ENCODE data around the gene MAS1. TPM values are rescaled to one million over a fixed set of nuclear protein-coding genes. Genes with fewer than 3 reads are reported as not detected.
"Not testable (repeated sequence)": the region's sequence is repeated elsewhere in the genome, so short reads cannot be mapped to it uniquely, and the experiment has no call there.

The MAS1 gene
- total and polyA plus RNA-seq, 2 experiments from 2014 or later, result 0.03 TPM; not detected in 1

DNA sequence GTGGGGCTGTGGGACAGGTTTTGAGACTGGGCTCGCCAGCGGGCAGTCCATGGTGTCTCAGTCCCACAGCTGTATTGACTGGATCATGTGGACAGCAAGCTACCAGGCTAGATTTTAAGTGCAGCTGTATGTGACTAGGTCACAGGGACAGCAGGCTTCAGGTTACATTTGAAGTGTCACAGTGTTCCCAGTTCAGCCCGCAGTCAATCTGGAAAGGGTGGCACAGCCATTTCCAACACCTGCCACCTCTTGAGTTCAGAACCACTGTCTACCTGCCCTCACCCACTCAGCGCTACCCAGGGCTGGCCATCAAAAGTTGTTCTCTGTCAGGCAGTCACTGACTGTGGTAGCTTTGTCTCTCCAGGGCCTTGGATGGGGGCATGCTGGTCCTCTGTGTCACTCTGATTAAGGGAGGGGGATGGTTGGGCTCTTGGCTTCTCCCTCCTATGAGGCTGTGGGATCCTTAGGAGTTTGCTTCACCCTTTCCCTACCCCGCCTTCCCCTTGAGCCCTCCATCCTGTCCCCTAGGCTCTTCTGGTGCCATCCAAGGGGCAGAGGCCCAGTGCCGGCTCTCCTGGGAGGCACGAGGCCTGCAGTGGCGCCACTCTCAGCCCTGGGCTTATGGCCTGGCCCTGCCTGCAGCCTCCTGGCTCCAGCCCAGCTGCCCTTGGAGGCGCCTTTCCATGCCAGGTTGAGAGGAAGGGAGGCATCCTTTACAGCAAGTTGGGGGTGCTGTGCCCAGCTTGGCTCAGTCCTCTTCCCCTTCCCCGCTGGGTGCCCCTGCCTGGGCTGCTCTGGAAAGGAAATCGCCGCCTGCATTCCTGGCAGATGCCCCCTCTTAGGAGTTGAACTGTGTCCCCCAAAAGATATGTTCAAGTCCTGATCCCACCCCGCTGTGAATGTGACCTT lies 45.8 kb upstream of the MAS1 start (continued):
- no peak for TF ChIP-seq ZNF462 (CRISPR knock-in tag; IDR thresholded peaks at IDR 0.05)

GRCh38 chr6:159848552-159848951 lies 42.2 kb upstream of the MAS1 start:
- DNase-seq (ENCODE audit: low spot score); H3F3A ChIP-seq (replicated peaks; ENCODE audit: low read depth); H3K4me3 Mint-ChIP-seq; H3K27ac Mint-ChIP-seq; H3K79me2 ChIP-seq (replicated peaks; ENCODE audit: insufficient read depth); H3K4me3 ChIP-seq; H3K27ac ChIP-seq (ENCODE audit: low read depth); ATAC-seq; H3K4me2 ChIP-seq; H2AFZ ChIP-seq; H3K36me3 ChIP-seq (ENCODE audit: insufficient read depth); H3K4me1 Mint-ChIP-seq; H4K20me1 ChIP-seq (replicated peaks; ENCODE audit: insufficient read depth); H3K4me1 ChIP-seq (ENCODE audit: insufficient read depth); H3K27me3 ChIP-seq (ENCODE audit: insufficient read depth); H3K9me2 ChIP-seq (ENCODE audit: insufficient read depth): not testable (repeated sequence)
- Mint-ChIP-seq H3K36me3 (ENCODE audit: low read depth) (peaks cover 13% of the 10 kb centered on the region), H3K9me3 (peaks cover 32% of the 10 kb centered on the region), H3K27me3 (ENCODE audit: insufficient read depth, low read depth, poor library complexity) (peaks cover 10% of the 10 kb centered on the region)

DNA sequence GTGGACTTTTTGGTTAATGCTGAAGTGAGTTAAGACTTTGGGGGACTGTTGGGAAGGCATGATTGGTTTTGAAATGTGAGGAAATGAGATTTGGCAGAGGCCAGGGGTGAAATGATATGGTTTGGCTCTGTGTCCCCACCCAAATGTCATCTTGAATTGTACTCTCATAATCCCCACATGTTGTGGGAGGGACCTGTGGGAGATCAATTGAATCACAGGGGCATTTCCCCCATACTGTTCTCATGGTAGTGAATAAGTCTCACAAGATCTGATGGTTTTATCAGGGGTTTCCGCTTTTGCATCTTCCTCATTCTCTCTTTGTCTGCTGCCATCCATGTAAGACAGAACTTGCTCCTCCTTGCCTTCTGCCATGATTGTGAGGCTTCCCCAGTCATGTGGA lies 40.9 kb upstream of the MAS1 start:
- H4K20me1 ChIP-seq (replicated peaks; ENCODE audit: insufficient read depth); H3K4me1 ChIP-seq (ENCODE audit: insufficient read depth); H3K4me1 Mint-ChIP-seq; ATAC-seq; DNase-seq (ENCODE audit: low spot score); H3K27me3 ChIP-seq (ENCODE audit: insufficient read depth); H3K9me2 ChIP-seq (ENCODE audit: insufficient read depth); H2AFZ ChIP-seq; H3K27me3 Mint-ChIP-seq (ENCODE audit: insufficient read depth, low read depth, poor library complexity); H3K27ac ChIP-seq (ENCODE audit: low read depth); H3K4me3 Mint-ChIP-seq; H3K36me3 ChIP-seq (ENCODE audit: insufficient read depth); H3K27ac Mint-ChIP-seq; H3K4me3 ChIP-seq; H3F3A ChIP-seq (replicated peaks; ENCODE audit: low read depth); H3K79me2 ChIP-seq (replicated peaks; ENCODE audit: insufficient read depth); H3K4me2 ChIP-seq: not testable (repeated sequence)
- H3K36me3 Mint-ChIP-seq (ENCODE audit: low read depth), result peaks cover 13% of the 10 kb centered on the region
- peaks cover 32% of the 10 kb centered on the region for H3K9me3 Mint-ChIP-seq
